SK-N-MC (cell line): ENCODE measurements around the gene TNP2.

ENCODE experiments used
- EZH2 ChIP-seq: fragments of 200-600 bp; sonication (generic); IDR thresholded peaks from one replicate; pipeline ENCODE4 v1.6.1; 2017; ENCODE audit warnings: antibody characterized with exemption
- FOXP2 ChIP-seq: optimal IDR thresholded peaks from 2 replicates; pipeline ENCODE3; 2011; ENCODE audit warnings: mild to moderate bottlenecking, moderate library complexity; ENCODE audit not compliant: insufficient read depth; ENCODE audit errors: extremely low read length, control extremely low read depth
- POLR2AphosphoS5 ChIP-seq: IDR thresholded peaks from 2 replicates; pipeline ENCODE4 v1.6.1; 2012; ENCODE audit warnings: mild to moderate bottlenecking, low read depth, low read length, borderline replicate concordance

DNA sequence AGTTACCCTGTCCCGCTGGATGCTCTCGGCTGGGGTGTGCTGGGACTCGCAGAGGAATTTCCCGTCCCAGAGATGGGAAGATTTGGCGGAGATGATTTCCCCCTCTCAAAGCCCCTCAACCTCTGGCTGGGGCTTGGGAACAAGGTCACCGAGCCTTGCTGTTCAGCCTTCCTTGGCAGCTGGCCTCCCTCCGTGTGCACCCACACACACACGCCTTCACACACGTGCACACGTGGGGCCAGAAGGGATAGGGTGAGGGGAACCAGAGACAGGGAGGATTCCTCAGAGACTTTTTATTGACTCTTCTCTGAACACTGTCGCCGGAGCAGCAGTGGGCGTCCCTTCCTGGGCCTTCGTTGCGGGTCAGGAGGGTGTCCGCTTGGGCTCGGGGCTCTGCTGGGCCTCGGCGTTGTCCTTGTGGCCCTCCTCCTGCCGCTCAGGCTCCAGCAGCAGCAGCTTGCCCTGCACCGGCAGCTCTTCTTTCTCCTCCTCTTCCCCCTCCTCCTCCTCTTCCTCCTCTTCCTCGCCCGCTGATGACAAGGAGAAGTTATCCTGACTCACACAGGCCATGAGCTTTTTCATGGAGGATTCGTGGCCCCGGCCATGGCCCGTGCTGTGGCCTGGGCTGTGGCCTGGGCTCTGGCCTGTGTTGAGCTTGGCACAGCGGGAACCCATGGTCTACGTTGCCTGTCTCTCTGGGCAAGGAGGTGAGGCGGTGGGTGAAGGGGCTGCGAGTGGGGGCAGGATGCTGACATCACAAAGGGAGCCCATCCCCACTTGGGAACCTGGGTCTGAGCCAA lies 4.0 kb upstream of the TNP2 start, which contains the start of gene PRM3:
- TF ChIP-seq POLR2AphosphoS5 (no peak), EZH2 (no peak), FOXP2 (no peak)
